Right lobe of liver (tissue), 6 donors: ENCODE results near the gene COMMD9. TPM values are rescaled to one million over a fixed set of nuclear protein-coding genes. Genes with fewer than 3 reads are reported as not detected.

Experiments used
- ATAC-seq, 4 donors: fragments of 200-7000 bp; cut with Tn5 transposase; one replicate each; pipeline ENCODE4 v1.9.1; 2020; ENCODE audit warnings: mild to moderate bottlenecking in 4 of 4, moderate library complexity in 4 of 4
- DNase-seq, 3 donors: peaks; one replicate each; pipeline ENCODE4 v3.0.0-alpha.2; 2020
- H3K27ac ChIP-seq, 3 donors: fragments of 200-600 bp; one replicate each; pipeline ENCODE4 v1.8.0; 2022
- H3K27me3 ChIP-seq, 2 donors: fragments of 200-600 bp; one replicate each; pipeline ENCODE4 v1.8.0; 2022
- H3K36me3 ChIP-seq, 4 donors: fragments of 200-600 bp; sonication (generic) in 1 of 4; one replicate each; pipeline versions ENCODE4 v1.5.1 to v1.8.0; 2017 to 2022; ENCODE audit warnings: control low read depth in 1 of 4
- H3K4me1 ChIP-seq, 4 donors: fragments of 200-600 bp; sonication (generic) in 1 of 4; one replicate each; pipeline versions ENCODE4 v1.5.1 to v1.8.0; 2017 to 2022; ENCODE audit warnings: control low read depth in 1 of 4
- H3K4me3 ChIP-seq, 3 donors: fragments of 200-600 bp; one replicate each; pipeline ENCODE4 v1.8.0; 2022
- H3K9me3 ChIP-seq, 4 donors: fragments of 200-600 bp; sonication (generic) in 1 of 4; one replicate each; pipeline versions ENCODE4 v1.5.1 to v1.8.0; 2017 to 2022; ENCODE audit warnings: control low read depth in 1 of 4
- CTCF ChIP-seq, 4 donors: fragments of 200-600 bp in 3 of 4; fragments of 450-650 bp in 1 of 4; IDR thresholded peaks; one replicate each; pipeline versions ENCODE4 v1.5.1 to v1.8.0; 2016 to 2022; ENCODE audit warnings: antibody characterized with exemption in 4 of 4, mild to moderate bottlenecking in 2 of 4
- POLR2A ChIP-seq: fragments of 450-650 bp; IDR thresholded peaks from one replicate; pipeline ENCODE4 v1.6.1; 2017; ENCODE audit warnings: antibody characterized with exemption, mild to moderate bottlenecking
- WGBS: methylation state at CpG from one replicate; pipeline ENCODE4 v1.1.6; 2018; ENCODE audit warnings: low coverage, low lambda C conversion rate; ENCODE audit not compliant: insufficient coverage; ENCODE audit errors: missing lambda C conversion rate; 5-methylcytosine and 5-hydroxymethylcytosine counted together
- intact Hi-C, 2 donors: fragments of 100-400 bp; cut with DNase I; formaldehyde crosslinking; loops; one replicate each; pipeline versions ENCODE4 v1.11.2 to v1.14.1; 2022
- long read RNA-seq: library from polyadenylated mRNA; unstranded; transcript quantifications from one replicate; pipeline ENCODE4 v2.0.0, GENCODE V29; 2019
- total RNA-seq, 6 experiments: library from RNA; depleted of rRNA in 2 of 6; stranded (reverse); fragments of >200 nt in 2 of 6; fragmentation: NEBNext Ultra II Directional in 3 of 6; extraction: Animal tissue kit (Norgen Biotek cat#: 25700) in 3 of 6; gene quantifications; one replicate each; pipeline versions ENCODE4 v1.1.0 to v1.2.4, GENCODE V29; 2016 to 2023
- donor health status: DM: no; HTN: yes; CAD: no.
- donor health status: DM: no; HTN: no; CAD: no.
- donor health status: DM: no; HTN: no; CAD: no.
- donor health status: DM: no; HTN: yes; CAD: no.
- donor health status: DM: no; HTN: yes; CAD: no.

Gene COMMD9
- 10 to 100 TPM; 30.6 to 41.4 (median 34.6) TPM for total RNA-seq
- long read RNA-seq, transcript COMMD9-201 (6 exons, 2,954 nt), result major isoform, 9 of 9 reads
- long read RNA-seq, partial matches to known transcripts, result 0 of 9 reads
- long read RNA-seq, other reads (novel, unspliced or antisense), result 0 of 9 reads

GRCh38 chr11:36289226-36289852, at the start of gene COMMD9:
COMMD9 (minus strand) TSS chr11:36289424; CDS start chr11:36289412, 12 bp downstream.
- Histone ChIP-seq H3K4me3 (peak within 1 kb of the TSS; percentile 57 to 88 (median 73)), H3K27me3 (no peaks in the 10 kb centered on the region), H3K27ac (peak within 1 kb of the TSS; percentile 19 to 54 (median 30)), H3K4me1 (peaks cover 0 to 11% (median 3%) of the 10 kb centered on the region in 4 donors), H3K36me3 (no peaks in the 10 kb centered on the region), H3K9me3 (no peaks in the 10 kb centered on the region)
- WGBS, result 2% methylated on average over 18 of the region's 31 CpGs
- ATAC-seq (peak; percentile 98 to 99 (median 99)), DNase-seq (peak; percentile 95 to 97 (median 95))
- intact Hi-C loops, result no loop called here
- no peak for TF ChIP-seq CTCF (IDR thresholded peaks at IDR 0.05)
- TF ChIP-seq POLR2A, result peak; percentile 58

- intact Hi-C loops, result no loop called here
- no peaks in the 10 kb centered on the region for H3K27me3 ChIP-seq
- TF ChIP-seq POLR2A, result no peak
- no peak for TF ChIP-seq CTCF (IDR thresholded peaks at IDR 0.05)
- no peaks in the 10 kb centered on the region for H3K4me1 ChIP-seq
- no peak overlapping the region for H3K4me3 ChIP-seq
- WGBS, result 65% methylated on average over 2 of the region's 2 CpGs
- no peaks in the 10 kb centered on the region for H3K9me3 ChIP-seq
- H3K27ac ChIP-seq, result no peak overlapping the region
- DNase-seq (no peak), ATAC-seq (peak in 1 of 4 donors; percentile 32)
- no peaks in the 10 kb centered on the region for H3K36me3 ChIP-seq
Measured at GRCh38 chr11:36333897-36334296, 44.7 kb upstream of the COMMD9 start.

GRCh38 chr11:36333468-36333867, 44.2 kb upstream of the COMMD9 start:
- no peak overlapping the region for H3K27ac ChIP-seq
- H3K9me3 ChIP-seq, result no peaks in the 10 kb centered on the region
- H3K4me1 ChIP-seq, result no peaks in the 10 kb centered on the region
- H3K4me3 ChIP-seq, result no peak overlapping the region
- H3K36me3 ChIP-seq, result no peaks in the 10 kb centered on the region
- 69% methylated on average over 1 of the region's 1 CpG for WGBS
- TF ChIP-seq POLR2A (no peak), CTCF (IDR thresholded peaks at IDR 0.05) (no peak)
- H3K27me3 ChIP-seq, result no peaks in the 10 kb centered on the region
- no peak for ATAC-seq
- no peak for DNase-seq
- intact Hi-C loops, result no loop called here

- TF ChIP-seq POLR2A, result no peak
- TF ChIP-seq CTCF (IDR thresholded peaks at IDR 0.05), result no peak
- intact Hi-C loops, result no loop called here
- DNase-seq (no peak), ATAC-seq (no peak)
- H3K4me3 ChIP-seq, result no peak overlapping the region
- no peaks in the 10 kb centered on the region for H3K4me1 ChIP-seq
- no peak overlapping the region for H3K27ac ChIP-seq
- WGBS, result 68% methylated on average over 2 of the region's 2 CpGs
- H3K36me3 ChIP-seq, result no peaks in the 10 kb centered on the region
- H3K27me3 ChIP-seq, result no peaks in the 10 kb centered on the region
- no peaks in the 10 kb centered on the region for H3K9me3 ChIP-seq
Measured at GRCh38 chr11:36330411-36330810, 41.2 kb upstream of the COMMD9 start.
